Measurements from ENCODE around the gene CCDC88C. TPM values are rescaled to one million over a fixed set of nuclear protein-coding genes. Genes with fewer than 3 reads are reported as not detected.

The CCDC88C gene
- polyA plus RNA-seq, 2 of the 4 experiments (the other 2 are of a cell fraction): 2.9 to 3.7 TPM

DNA sequence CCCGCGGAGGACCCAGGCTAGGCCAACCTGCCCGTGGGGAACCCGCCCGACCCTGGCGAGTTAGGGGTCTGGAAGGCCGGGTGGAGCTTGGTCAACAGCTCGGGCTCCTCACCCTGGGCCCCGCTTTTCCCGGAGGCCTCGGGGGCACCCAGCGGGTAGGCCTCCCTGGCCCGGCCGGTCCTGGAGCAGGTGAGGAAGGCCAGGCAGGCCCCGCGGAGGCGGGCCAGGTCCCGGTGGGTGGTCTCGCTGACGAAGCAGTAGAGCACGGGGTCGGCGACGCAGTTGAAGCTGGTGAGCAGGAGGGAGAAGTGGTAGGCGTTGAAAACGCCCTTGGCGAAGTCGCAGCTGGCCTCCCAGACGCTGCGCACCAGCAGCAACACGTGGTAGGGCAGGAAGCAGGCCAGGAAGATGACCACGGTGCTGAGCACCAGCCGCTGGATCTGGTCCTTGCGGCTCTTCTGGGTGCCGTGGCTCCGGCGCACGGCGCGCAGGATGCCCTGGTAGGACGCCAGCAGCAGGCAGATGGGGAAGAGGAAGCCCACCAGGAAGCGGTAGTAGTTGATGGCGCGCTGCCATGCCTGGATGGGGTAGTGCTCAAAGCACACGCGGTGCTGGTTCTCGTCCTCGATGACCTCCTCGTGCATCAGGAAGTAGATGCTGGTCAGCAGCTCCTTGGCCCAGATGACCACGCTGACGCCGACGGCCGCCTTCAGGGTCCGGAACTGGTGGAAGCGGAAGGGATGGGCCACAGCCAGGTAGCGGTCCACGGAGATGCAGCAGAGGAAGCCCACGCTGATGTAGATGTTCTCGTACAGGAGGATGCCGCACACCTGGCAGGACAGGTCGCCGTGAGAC, 183.5 kb downstream of the CCDC88C start (continued):
- no peak for TF ChIP-seq RNF2 (IDR thresholded peaks at IDR 0.05; ENCODE audit: borderline replicate concordance, low read depth)
- TF ChIP-seq, protein P1, sequence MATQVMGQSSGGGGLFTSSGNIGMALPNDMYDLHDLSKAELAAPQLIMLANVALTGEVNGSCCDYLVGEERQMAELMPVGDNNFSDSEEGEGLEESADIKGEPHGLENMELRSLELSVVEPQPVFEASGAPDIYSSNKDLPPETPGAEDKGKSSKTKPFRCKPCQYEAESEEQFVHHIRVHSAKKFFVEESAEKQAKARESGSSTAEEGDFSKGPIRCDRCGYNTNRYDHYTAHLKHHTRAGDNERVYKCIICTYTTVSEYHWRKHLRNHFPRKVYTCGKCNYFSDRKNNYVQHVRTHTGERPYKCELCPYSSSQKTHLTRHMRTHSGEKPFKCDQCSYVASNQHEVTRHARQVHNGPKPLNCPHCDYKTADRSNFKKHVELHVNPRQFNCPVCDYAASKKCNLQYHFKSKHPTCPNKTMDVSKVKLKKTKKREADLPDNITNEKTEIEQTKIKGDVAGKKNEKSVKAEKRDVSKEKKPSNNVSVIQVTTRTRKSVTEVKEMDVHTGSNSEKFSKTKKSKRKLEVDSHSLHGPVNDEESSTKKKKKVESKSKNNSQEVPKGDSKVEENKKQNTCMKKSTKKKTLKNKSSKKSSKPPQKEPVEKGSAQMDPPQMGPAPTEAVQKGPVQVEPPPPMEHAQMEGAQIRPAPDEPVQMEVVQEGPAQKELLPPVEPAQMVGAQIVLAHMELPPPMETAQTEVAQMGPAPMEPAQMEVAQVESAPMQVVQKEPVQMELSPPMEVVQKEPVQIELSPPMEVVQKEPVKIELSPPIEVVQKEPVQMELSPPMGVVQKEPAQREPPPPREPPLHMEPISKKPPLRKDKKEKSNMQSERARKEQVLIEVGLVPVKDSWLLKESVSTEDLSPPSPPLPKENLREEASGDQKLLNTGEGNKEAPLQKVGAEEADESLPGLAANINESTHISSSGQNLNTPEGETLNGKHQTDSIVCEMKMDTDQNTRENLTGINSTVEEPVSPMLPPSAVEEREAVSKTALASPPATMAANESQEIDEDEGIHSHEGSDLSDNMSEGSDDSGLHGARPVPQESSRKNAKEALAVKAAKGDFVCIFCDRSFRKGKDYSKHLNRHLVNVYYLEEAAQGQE (IDR thresholded peaks at IDR 0.05): no peak
- TF ChIP-seq, protein P2, sequence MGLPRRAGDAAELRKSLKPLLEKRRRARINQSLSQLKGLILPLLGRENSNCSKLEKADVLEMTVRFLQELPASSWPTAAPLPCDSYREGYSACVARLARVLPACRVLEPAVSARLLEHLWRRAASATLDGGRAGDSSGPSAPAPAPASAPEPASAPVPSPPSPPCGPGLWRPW (IDR thresholded peaks at IDR 0.05): no peak

DNA sequence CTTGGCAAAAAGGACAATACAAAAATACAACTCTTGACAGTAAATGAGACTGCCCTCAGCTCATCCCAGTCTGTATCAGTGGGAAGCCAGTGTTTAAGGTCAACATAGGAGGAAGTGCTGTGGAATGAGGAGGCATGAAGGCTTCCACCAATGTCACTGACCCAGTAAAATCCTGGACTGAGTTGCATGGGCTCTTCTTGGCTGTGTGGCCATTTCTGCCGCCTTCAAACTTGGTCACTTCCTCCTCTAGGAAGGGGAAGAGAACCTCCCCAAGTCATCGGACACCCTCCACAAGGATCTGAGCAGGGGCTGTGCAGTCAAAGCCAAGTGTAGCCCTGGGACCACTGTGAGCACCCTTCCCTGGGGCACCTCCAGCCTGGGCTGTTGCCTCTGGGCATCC, 185.0 kb downstream of the CCDC88C start:
- ATAC-seq: no peak
- Histone ChIP-seq H3K4me1 (no peaks in the 10 kb centered on the region), H3K9me3 (no peaks in the 10 kb centered on the region; the same call in 2 of the 3 replicates), H3K27ac (no peak overlapping the region), H3K4me2 (no peak overlapping the region), H3K4me3 (no peak overlapping the region)
- no peak for FAIRE-seq
- DNase-seq (ENCODE audit: low read depth in 1 of 2, low spot score in 1 of 2): no peak
- ChIA-PET CTCF (no interaction called here), POLR2A (no interaction called here)
- TF ChIP-seq MAZ (IDR thresholded peaks at IDR 0.05; ENCODE audit: borderline replicate concordance, low read depth, low read length): no peak
- WGBS (ENCODE audit: missing lambda C conversion rate): 50% methylated on average over 1 of the region's 2 CpGs

DNA sequence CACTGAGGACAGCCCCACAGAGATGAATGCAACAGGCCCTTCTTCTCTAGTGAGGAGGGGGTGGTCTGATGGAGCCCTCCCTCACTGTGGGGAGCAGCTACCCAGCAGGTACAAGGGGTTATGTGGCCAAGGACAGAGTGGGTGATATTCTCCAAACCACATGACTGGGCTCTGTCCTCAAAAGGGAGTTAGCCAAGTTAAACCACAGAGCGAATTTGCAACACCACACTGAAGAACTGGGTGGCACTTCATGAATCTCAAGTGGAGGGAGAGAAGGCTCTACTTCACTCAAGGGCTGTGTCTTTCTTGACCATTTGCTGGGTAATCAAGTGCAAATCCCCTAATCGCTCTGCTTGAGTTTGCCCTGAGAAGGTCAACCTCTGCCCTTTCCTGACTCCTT, 185.6 kb downstream of the CCDC88C start:
- FAIRE-seq: no peak
- POLR2A ChIA-PET: no interaction called here
- CTCF ChIA-PET: no interaction called here

DNA sequence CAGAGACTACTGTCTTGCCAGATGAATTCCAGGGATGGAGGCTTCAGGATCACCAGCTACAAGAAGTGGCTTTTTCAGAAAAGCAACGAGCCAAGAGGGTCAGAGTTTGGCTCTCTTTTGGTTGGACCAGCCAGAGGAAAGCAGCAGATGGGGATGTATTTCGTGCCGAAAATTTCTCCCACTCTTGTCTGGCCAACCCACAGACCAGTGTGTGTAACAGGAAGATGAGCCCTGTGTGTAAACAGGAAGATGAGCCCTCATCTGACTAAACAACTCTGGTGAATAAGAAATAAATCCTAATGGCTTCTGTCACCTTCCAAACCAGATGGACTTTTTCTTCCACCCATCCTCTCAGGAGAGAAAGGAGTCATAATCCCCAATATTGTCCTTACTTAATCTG, 186.2 kb downstream of the CCDC88C start:
- CTCF ChIA-PET: no interaction called here
- Histone ChIP-seq H3K4me1 (no peaks in the 10 kb centered on the region), H3K4me3 (no peak overlapping the region), H3K4me2 (no peak overlapping the region), H3K27ac (no peak overlapping the region), H3K9me3 (no peaks in the 10 kb centered on the region; the same call in 2 of the 3 replicates)
- no peak for ATAC-seq
- POLR2A ChIA-PET: no interaction called here
- WGBS (ENCODE audit: missing lambda C conversion rate): 61% methylated on average over 3 of the region's 3 CpGs
- FAIRE-seq: no peak
- DNase-seq (ENCODE audit: low read depth in 1 of 2, low spot score in 1 of 2): no peak
- TF ChIP-seq MAZ (IDR thresholded peaks at IDR 0.05; ENCODE audit: borderline replicate concordance, low read depth, low read length) (no peak), TP53 (CRISPR knock-in tag; IDR thresholded peaks at IDR 0.05) (no peak), CEBPB (IDR thresholded peaks at IDR 0.05) (no peak), NR3C1 (IDR thresholded peaks at IDR 0.05) (no peak), JUN (IDR thresholded peaks at IDR 0.05) (no peak), EP300 (IDR thresholded peaks at IDR 0.05) (no peak), HOXA7 (CRISPR knock-in tag; IDR thresholded peaks at IDR 0.05) (no peak), PHF8 (IDR thresholded peaks at IDR 0.05; ENCODE audit: borderline replicate concordance, low read depth) (no peak), ESRRA (IDR thresholded peaks at IDR 0.05; ENCODE audit: borderline replicate concordance, low read length) (no peak), RFX5 (IDR thresholded peaks at IDR 0.05) (no peak), RAD21 (conservative IDR thresholded peaks at IDR 0.05 in 1 of 2, IDR thresholded peaks at IDR 0.05 in 1 of 2) (no peak)
- TF ChIP-seq, protein P3, sequence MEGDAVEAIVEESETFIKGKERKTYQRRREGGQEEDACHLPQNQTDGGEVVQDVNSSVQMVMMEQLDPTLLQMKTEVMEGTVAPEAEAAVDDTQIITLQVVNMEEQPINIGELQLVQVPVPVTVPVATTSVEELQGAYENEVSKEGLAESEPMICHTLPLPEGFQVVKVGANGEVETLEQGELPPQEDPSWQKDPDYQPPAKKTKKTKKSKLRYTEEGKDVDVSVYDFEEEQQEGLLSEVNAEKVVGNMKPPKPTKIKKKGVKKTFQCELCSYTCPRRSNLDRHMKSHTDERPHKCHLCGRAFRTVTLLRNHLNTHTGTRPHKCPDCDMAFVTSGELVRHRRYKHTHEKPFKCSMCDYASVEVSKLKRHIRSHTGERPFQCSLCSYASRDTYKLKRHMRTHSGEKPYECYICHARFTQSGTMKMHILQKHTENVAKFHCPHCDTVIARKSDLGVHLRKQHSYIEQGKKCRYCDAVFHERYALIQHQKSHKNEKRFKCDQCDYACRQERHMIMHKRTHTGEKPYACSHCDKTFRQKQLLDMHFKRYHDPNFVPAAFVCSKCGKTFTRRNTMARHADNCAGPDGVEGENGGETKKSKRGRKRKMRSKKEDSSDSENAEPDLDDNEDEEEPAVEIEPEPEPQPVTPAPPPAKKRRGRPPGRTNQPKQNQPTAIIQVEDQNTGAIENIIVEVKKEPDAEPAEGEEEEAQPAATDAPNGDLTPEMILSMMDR (IDR thresholded peaks at IDR 0.05): no peak

More for the DNA sequence above, 185.6 kb downstream of the CCDC88C start:
- 72% methylated on average over 2 of the region's 2 CpGs for WGBS (ENCODE audit: missing lambda C conversion rate)
- no peak overlapping the region for H3K27ac ChIP-seq
- DNase-seq (ENCODE audit: low read depth in 1 of 2, low spot score in 1 of 2) (no peak), ATAC-seq (no peak)
- no peaks in the 10 kb centered on the region for H3K4me1 ChIP-seq
- TF ChIP-seq JUNB (IDR thresholded peaks at IDR 0.05) (no peak), CHD2 (IDR thresholded peaks at IDR 0.05; ENCODE audit: low read length, partially characterized antibody) (no peak), CHD4 (IDR thresholded peaks at IDR 0.05; ENCODE audit: borderline replicate concordance) (no peak), JUN (IDR thresholded peaks at IDR 0.05) (no peak), FOSL2 (IDR thresholded peaks at IDR 0.05) (no peak), FOSL2 (CRISPR knock-in tag; IDR thresholded peaks at IDR 0.05) (no peak)
- TF ChIP-seq, protein P4, sequence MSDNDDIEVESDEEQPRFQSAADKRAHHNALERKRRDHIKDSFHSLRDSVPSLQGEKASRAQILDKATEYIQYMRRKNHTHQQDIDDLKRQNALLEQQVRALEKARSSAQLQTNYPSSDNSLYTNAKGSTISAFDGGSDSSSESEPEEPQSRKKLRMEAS (IDR thresholded peaks at IDR 0.05): no peak
- TF ChIP-seq, protein P1 (IDR thresholded peaks at IDR 0.05): no peak
- no peak overlapping the region for H3K4me3 ChIP-seq
- no peak overlapping the region for H3K4me2 ChIP-seq
- no peaks in the 10 kb centered on the region; the same call in 2 of the 3 replicates for H3K9me3 ChIP-seq

Measured in A549 (cell line).